HepG2 (cell line): ENCODE data around the gene KCTD19. TPM values are rescaled to one million over a fixed set of nuclear protein-coding genes. Genes with fewer than 3 reads are reported as not detected.

Experiments used
- AGO1 ChIP-seq: fragments of 200-400 bp; formaldehyde crosslinking; IDR thresholded peaks from 2 replicates; pipeline ENCODE4 v1.6.1; 2017; ENCODE audit warnings: mild to moderate bottlenecking, low read depth, low read length, moderate library complexity; ENCODE audit not compliant: poor library complexity, severe bottlenecking
- HNRNPL ChIP-seq: fragments of 200-400 bp; formaldehyde crosslinking; IDR thresholded peaks from 2 replicates; pipeline ENCODE4 v1.6.1; 2017; ENCODE audit warnings: mild to moderate bottlenecking, low read depth, low read length
- HOXA9 ChIP-seq: sonication (generic); formaldehyde crosslinking; IDR thresholded peaks from 2 replicates; pipeline ENCODE4 v1.8.1; 2022; ENCODE audit warnings: missing genetic modification reagents, mild to moderate bottlenecking, moderate library complexity, borderline replicate concordance
- HOXD1 ChIP-seq: sonication (generic); formaldehyde crosslinking; IDR thresholded peaks from 2 replicates; pipeline ENCODE4 v1.5.0; 2020; ENCODE audit warnings: missing genetic modification reagents
- POLR2A ChIP-seq, 2 experiments: IDR thresholded peaks; 2 replicates each; pipeline ENCODE4 v1.6.1; 2011; ENCODE audit warnings: low read depth in 2 of 2, low read length in 2 of 2, mild to moderate bottlenecking in 1 of 2, moderate library complexity in 1 of 2; ENCODE audit not compliant: insufficient read depth in 1 of 2
- SMAD3 ChIP-seq: sonication (generic); formaldehyde crosslinking; IDR thresholded peaks from 2 replicates; pipeline ENCODE4 v1.4.0; 2020; ENCODE audit warnings: missing genetic modification reagents
- ZIK1 ChIP-seq: sonication (generic); formaldehyde crosslinking; IDR thresholded peaks from 2 replicates; pipeline ENCODE4 v1.5.0; 2020; ENCODE audit warnings: mild to moderate bottlenecking, low read depth, missing genetic modification reagents, borderline replicate concordance
- ZNF260 ChIP-seq: sonication (generic); formaldehyde crosslinking; IDR thresholded peaks from 2 replicates; pipeline ENCODE4 v1.4.0; 2020; ENCODE audit warnings: missing genetic modification reagents, low read depth, mild to moderate bottlenecking, borderline replicate concordance
- ZNF343 ChIP-seq: sonication (generic); formaldehyde crosslinking; IDR thresholded peaks from 2 replicates; pipeline ENCODE4 v1.4.0; 2020; ENCODE audit warnings: mild to moderate bottlenecking, missing genetic modification reagents
- ZNF678 ChIP-seq: sonication (generic); formaldehyde crosslinking; IDR thresholded peaks from 2 replicates; pipeline ENCODE4 v1.4.0; 2020; ENCODE audit warnings: mild to moderate bottlenecking, missing genetic modification reagents
- ZNF782 ChIP-seq: sonication (generic); formaldehyde crosslinking; IDR thresholded peaks from 2 replicates; pipeline ENCODE4 v1.4.0; 2020; ENCODE audit warnings: missing genetic modification reagents, mild to moderate bottlenecking, borderline replicate concordance
- ZNF792 ChIP-seq: IDR thresholded peaks from 2 replicates; pipeline ENCODE4 v1.6.1; 2016
- polyA plus RNA-seq, 8 experiments: library from polyadenylated mRNA; depleted of rRNA in 3 of 8; stranded (reverse) in 7 of 8; unstranded in 1 of 8; fragments of >200 nt; fragmentation: Illumina TruSeq in 4 of 8; extraction: Trizol in 4 of 8; gene quantifications; 2 replicates each; pipeline versions ENCODE4 v1.2.1 to v1.2.3, GENCODE V29; 2011 to 2016; ENCODE audit warnings: low read depth in 4 of 8, missing spikeins in 1 of 8, mixed read lengths in 1 of 8; ENCODE audit not compliant: insufficient read depth in 1 of 8
- total RNA-seq, 5 experiments: library from RNA; depleted of rRNA; stranded (reverse); fragments of >200 nt; fragmentation: Illumina TruSeq; extraction: Trizol; gene quantifications; 2 replicates each; pipeline ENCODE4 v1.2.3, GENCODE V29; 2016; ENCODE audit warnings: low read depth in 1 of 5
- TF ChIP-seq, protein P1 (sequence below): sonication (generic); formaldehyde crosslinking; IDR thresholded peaks from 2 replicates; pipeline ENCODE4 v1.4.0; 2020; ENCODE audit warnings: mild to moderate bottlenecking, missing genetic modification reagents, borderline replicate concordance
- TF ChIP-seq, protein P2 (sequence below): sonication (generic); formaldehyde crosslinking; IDR thresholded peaks from 2 replicates; pipeline ENCODE4 v1.9.0; 2021; ENCODE audit warnings: missing genetic modification reagents, borderline replicate concordance
- TF ChIP-seq, protein P3 (sequence below): sonication (generic); formaldehyde crosslinking; conservative IDR thresholded peaks from 2 replicates; pipeline ENCODE4 v1.4.0; 2020; ENCODE audit warnings: missing genetic modification reagents
- TF ChIP-seq, protein P4 (sequence below): sonication (generic); formaldehyde crosslinking; IDR thresholded peaks from 2 replicates; pipeline ENCODE4 v1.4.0; 2020; ENCODE audit warnings: mild to moderate bottlenecking, missing genetic modification reagents

Gene KCTD19
- total and polyA plus RNA-seq, 2 of the 13 experiments (the other 11 are each of a cell fraction or from before 2014, with no cell fraction given): not detected

DNA sequence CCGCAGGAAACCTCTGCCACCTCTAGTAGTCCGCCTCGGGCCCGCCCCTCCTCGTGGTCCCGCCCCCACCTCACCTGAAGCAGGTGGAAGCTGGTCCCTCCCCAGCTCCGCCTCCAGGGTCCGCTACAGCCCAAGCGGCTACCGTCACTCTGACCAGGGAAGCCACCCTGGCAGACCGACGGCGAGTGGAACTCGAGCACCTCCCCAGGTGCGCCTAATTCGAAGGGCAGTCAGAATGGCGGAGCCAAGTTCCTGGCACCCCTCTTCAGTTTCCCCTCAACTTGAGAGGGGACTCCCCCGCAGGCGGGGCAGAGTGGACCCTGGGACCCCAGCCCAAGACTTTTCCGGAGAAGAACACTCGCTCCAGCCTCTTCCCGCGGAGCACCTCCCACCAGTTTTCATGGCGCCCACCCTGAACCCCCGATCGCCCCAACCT is 79.8 kb downstream of the KCTD19 start (continued):
- TF ChIP-seq, protein P1, sequence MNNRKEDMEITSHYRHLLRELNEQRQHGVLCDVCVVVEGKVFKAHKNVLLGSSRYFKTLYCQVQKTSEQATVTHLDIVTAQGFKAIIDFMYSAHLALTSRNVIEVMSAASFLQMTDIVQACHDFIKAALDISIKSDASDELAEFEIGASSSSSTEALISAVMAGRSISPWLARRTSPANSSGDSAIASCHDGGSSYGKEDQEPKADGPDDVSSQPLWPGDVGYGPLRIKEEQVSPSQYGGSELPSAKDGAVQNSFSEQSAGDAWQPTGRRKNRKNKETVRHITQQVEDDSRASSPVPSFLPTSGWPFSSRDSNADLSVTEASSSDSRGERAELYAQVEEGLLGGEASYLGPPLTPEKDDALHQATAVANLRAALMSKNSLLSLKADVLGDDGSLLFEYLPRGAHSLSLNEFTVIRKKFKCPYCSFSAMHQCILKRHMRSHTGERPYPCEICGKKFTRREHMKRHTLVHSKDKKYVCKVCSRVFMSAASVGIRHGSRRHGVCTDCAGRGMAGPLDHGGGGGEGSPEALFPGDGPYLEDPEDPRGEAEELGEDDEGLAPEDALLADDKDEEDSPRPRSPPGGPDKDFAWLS: 0 out of 2 replicates have a peak, but pooled peaks have one; percentile 3
- TF ChIP-seq, protein P2, sequence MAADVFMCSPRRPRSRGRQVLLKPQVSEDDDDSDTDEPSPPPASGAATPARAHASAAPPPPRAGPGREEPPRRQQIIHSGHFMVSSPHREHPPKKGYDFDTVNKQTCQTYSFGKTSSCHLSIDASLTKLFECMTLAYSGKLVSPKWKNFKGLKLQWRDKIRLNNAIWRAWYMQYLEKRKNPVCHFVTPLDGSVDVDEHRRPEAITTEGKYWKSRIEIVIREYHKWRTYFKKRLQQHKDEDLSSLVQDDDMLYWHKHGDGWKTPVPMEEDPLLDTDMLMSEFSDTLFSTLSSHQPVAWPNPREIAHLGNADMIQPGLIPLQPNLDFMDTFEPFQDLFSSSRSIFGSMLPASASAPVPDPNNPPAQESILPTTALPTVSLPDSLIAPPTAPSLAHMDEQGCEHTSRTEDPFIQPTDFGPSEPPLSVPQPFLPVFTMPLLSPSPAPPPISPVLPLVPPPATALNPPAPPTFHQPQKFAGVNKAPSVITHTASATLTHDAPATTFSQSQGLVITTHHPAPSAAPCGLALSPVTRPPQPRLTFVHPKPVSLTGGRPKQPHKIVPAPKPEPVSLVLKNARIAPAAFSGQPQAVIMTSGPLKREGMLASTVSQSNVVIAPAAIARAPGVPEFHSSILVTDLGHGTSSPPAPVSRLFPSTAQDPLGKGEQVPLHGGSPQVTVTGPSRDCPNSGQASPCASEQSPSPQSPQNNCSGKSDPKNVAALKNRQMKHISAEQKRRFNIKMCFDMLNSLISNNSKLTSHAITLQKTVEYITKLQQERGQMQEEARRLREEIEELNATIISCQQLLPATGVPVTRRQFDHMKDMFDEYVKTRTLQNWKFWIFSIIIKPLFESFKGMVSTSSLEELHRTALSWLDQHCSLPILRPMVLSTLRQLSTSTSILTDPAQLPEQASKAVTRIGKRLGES: no peak
- TF ChIP-seq, protein P3, sequence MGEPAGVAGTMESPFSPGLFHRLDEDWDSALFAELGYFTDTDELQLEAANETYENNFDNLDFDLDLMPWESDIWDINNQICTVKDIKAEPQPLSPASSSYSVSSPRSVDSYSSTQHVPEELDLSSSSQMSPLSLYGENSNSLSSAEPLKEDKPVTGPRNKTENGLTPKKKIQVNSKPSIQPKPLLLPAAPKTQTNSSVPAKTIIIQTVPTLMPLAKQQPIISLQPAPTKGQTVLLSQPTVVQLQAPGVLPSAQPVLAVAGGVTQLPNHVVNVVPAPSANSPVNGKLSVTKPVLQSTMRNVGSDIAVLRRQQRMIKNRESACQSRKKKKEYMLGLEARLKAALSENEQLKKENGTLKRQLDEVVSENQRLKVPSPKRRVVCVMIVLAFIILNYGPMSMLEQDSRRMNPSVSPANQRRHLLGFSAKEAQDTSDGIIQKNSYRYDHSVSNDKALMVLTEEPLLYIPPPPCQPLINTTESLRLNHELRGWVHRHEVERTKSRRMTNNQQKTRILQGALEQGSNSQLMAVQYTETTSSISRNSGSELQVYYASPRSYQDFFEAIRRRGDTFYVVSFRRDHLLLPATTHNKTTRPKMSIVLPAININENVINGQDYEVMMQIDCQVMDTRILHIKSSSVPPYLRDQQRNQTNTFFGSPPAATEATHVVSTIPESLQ: 0 out of 2 replicates have a peak, but pooled peaks have one; percentile 26
- TF ChIP-seq HNRNPL: 0 out of 2 replicates have a peak, but pooled peaks have one; percentile 25
- no peak for TF ChIP-seq SMAD3 (CRISPR knock-in tag)
- TF ChIP-seq ZIK1 (CRISPR knock-in tag): no peak
- peak; percentile 5 for TF ChIP-seq AGO1
- 0 out of 4 replicates have a peak, but pooled peaks of 1 of the 2 experiments have one; percentile 8 for TF ChIP-seq POLR2A (IDR thresholded peaks at IDR 0.05; ENCODE audit: insufficient read depth in 1 of 2, low read depth in 2 of 2, low read length in 2 of 2)
- TF ChIP-seq ZNF343 (CRISPR knock-in tag): 0 out of 2 replicates have a peak, but pooled peaks have one; percentile 25
- TF ChIP-seq, protein P4, sequence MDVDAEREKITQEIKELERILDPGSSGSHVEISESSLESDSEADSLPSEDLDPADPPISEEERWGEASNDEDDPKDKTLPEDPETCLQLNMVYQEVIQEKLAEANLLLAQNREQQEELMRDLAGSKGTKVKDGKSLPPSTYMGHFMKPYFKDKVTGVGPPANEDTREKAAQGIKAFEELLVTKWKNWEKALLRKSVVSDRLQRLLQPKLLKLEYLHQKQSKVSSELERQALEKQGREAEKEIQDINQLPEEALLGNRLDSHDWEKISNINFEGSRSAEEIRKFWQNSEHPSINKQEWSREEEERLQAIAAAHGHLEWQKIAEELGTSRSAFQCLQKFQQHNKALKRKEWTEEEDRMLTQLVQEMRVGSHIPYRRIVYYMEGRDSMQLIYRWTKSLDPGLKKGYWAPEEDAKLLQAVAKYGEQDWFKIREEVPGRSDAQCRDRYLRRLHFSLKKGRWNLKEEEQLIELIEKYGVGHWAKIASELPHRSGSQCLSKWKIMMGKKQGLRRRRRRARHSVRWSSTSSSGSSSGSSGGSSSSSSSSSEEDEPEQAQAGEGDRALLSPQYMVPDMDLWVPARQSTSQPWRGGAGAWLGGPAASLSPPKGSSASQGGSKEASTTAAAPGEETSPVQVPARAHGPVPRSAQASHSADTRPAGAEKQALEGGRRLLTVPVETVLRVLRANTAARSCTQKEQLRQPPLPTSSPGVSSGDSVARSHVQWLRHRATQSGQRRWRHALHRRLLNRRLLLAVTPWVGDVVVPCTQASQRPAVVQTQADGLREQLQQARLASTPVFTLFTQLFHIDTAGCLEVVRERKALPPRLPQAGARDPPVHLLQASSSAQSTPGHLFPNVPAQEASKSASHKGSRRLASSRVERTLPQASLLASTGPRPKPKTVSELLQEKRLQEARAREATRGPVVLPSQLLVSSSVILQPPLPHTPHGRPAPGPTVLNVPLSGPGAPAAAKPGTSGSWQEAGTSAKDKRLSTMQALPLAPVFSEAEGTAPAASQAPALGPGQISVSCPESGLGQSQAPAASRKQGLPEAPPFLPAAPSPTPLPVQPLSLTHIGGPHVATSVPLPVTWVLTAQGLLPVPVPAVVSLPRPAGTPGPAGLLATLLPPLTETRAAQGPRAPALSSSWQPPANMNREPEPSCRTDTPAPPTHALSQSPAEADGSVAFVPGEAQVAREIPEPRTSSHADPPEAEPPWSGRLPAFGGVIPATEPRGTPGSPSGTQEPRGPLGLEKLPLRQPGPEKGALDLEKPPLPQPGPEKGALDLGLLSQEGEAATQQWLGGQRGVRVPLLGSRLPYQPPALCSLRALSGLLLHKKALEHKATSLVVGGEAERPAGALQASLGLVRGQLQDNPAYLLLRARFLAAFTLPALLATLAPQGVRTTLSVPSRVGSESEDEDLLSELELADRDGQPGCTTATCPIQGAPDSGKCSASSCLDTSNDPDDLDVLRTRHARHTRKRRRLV: 0 out of 2 replicates have a peak, but pooled peaks have one; percentile 21
- no peak for TF ChIP-seq HOXA9 (CRISPR knock-in tag)
- 0 out of 2 replicates have a peak, but pooled peaks have one; percentile 88 for TF ChIP-seq ZNF782
- TF ChIP-seq HOXD1: peak; percentile 38; the same call in 1 of the 2 replicates
- TF ChIP-seq ZNF792 (CRISPR knock-in tag): 0 out of 2 replicates have a peak, but pooled peaks have one; percentile 0
- peak; percentile 62; the same call in 1 of the 2 replicates for TF ChIP-seq ZNF678 (CRISPR knock-in tag)
- 0 out of 2 replicates have a peak, but pooled peaks have one; percentile 41 for TF ChIP-seq ZNF260 (CRISPR knock-in tag)
